Peyer's patch (tissue), 4 donors: Measurements from ENCODE around the gene RASA1. TPM values are rescaled to one million over a fixed set of nuclear protein-coding genes. Genes with fewer than 3 reads are reported as not detected.

Experiments
- DNase-seq, 3 donors: peaks; one replicate each; pipeline ENCODE4 v3.0.0-alpha.2; 2017 to 2019
- H3K27ac ChIP-seq, 4 donors: fragments of 200-600 bp; sonication (generic); one replicate each; pipeline ENCODE4 v1.5.1; 2016 to 2019
- H3K27me3 ChIP-seq, 2 donors: fragments of 200-600 bp; sonication (generic); one replicate each; pipeline ENCODE4 v1.5.1; 2019
- H3K36me3 ChIP-seq, 3 donors: fragments of 200-600 bp; sonication (generic); one replicate each; pipeline ENCODE4 v1.5.1; 2016 to 2019
- H3K4me1 ChIP-seq, 4 donors: fragments of 200-600 bp; sonication (generic); one replicate each; pipeline ENCODE4 v1.5.1; 2016 to 2019
- H3K4me3 ChIP-seq, 4 donors: fragments of 200-600 bp; sonication (generic); 1 replicate in 3 of 4; 2 replicates in 1 of 4; pipeline ENCODE4 v1.5.1; 2016 to 2019; ENCODE audit warnings: mild to moderate bottlenecking in 1 of 4
- H3K9me3 ChIP-seq, 4 donors: fragments of 200-600 bp; sonication (generic); one replicate each; pipeline ENCODE4 v1.5.1; 2016 to 2019; ENCODE audit warnings: mild to moderate bottlenecking in 1 of 4
- POLR2A ChIP-seq, 2 donors: fragments of 450-650 bp; IDR thresholded peaks; one replicate each; pipeline ENCODE4 v1.5.1; 2017; ENCODE audit warnings: antibody characterized with exemption in 2 of 2, mild to moderate bottlenecking in 2 of 2, moderate library complexity in 2 of 2
- total RNA-seq, 4 donors: library from RNA; depleted of rRNA; stranded (reverse); fragments of >200 nt; gene quantifications; one replicate each; pipeline ENCODE4 v1.1.0, GENCODE V29; 2016
- TF ChIP-seq, protein P1 (sequence below), 6 experiments: fragments of 450-650 bp in 4 of 6; fragments of 200-600 bp in 2 of 6; sonication (generic) in 1 of 6; IDR thresholded peaks; one replicate each; pipeline ENCODE4 v1.5.1; 2017 to 2019; ENCODE audit warnings: antibody characterized with exemption in 6 of 6, mild to moderate bottlenecking in 3 of 6, moderate library complexity in 1 of 6

RASA1 gene
- total RNA-seq, 4 donors from 2014 or later: 20.9 to 52.0 (median 23.5) TPM

DNA sequence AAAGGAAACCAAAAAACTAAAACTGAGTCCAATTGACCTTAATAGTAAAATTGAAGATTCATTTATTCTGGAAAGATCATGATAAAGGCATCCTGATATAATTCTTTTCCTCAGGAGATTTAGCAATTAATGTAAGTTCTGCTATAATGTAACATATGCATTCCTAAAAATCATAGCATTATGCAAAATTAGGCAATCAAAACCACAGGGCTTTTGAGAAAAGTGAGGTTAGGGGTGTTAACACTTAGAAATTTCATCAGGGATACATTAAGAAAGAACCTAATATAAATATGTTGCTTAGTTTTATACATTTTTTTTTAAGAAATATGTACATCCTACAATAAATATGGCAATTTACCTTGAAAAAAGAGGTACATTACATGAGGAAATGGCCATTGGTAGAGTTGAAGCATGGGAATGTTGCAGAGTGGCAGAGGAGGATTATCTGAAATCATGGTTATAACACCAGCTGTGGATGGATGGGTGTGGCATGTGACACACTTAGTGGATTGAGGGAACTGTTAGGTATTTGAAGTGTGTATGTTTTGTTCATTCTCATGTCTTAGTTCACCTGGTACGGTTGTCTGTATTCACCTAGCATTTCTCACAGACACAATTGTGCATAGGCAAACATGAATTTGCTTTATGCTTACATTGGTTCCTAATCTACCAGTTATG lies 94.0 kb downstream of the RASA1 start:
- TF ChIP-seq, protein P1, sequence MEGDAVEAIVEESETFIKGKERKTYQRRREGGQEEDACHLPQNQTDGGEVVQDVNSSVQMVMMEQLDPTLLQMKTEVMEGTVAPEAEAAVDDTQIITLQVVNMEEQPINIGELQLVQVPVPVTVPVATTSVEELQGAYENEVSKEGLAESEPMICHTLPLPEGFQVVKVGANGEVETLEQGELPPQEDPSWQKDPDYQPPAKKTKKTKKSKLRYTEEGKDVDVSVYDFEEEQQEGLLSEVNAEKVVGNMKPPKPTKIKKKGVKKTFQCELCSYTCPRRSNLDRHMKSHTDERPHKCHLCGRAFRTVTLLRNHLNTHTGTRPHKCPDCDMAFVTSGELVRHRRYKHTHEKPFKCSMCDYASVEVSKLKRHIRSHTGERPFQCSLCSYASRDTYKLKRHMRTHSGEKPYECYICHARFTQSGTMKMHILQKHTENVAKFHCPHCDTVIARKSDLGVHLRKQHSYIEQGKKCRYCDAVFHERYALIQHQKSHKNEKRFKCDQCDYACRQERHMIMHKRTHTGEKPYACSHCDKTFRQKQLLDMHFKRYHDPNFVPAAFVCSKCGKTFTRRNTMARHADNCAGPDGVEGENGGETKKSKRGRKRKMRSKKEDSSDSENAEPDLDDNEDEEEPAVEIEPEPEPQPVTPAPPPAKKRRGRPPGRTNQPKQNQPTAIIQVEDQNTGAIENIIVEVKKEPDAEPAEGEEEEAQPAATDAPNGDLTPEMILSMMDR (IDR thresholded peaks at IDR 0.05): no peak
- TF ChIP-seq POLR2A (IDR thresholded peaks at IDR 0.05): no peak
- Histone ChIP-seq H3K4me1 (no peaks in the 10 kb centered on the region), H3K9me3 (no peaks in the 10 kb centered on the region), H3K27me3 (no peaks in the 10 kb centered on the region), H3K4me3 (no peak overlapping the region), H3K27ac (no peak overlapping the region), H3K36me3 (peaks cover 0 to 29% (median 0%) of the 10 kb centered on the region in 3 donors)
- no peak for DNase-seq

DNA sequence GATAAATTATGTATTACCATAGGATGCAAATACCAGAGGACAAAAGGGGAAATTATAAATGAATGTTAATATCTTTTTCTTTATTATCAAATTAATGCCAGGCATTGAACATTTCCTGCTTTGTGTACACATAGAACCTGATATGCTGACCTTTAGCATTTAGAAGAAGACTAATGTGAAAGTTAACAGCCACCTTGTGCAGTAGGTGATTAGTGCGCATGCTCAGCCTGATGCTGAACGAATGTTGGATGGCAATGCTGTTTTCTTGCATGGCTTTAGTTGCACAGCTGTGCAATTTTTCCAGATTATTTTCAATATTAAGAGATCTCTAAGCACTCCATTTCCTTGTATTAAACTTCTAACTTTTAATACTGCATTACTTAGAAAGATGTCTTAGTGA lies 99.6 kb downstream of the RASA1 start:
- no peak for DNase-seq
- H3K9me3 ChIP-seq: no peaks in the 10 kb centered on the region
- no peak overlapping the region for H3K4me3 ChIP-seq
- no peak overlapping the region for H3K27ac ChIP-seq
- H3K27me3 ChIP-seq: no peaks in the 10 kb centered on the region
- no peaks in the 10 kb centered on the region for H3K4me1 ChIP-seq
- TF ChIP-seq POLR2A (IDR thresholded peaks at IDR 0.05): no peak
- TF ChIP-seq, protein P1 (IDR thresholded peaks at IDR 0.05): no peak
- peaks cover 0 to 46% (median 0%) of the 10 kb centered on the region in 3 donors for H3K36me3 ChIP-seq

DNA sequence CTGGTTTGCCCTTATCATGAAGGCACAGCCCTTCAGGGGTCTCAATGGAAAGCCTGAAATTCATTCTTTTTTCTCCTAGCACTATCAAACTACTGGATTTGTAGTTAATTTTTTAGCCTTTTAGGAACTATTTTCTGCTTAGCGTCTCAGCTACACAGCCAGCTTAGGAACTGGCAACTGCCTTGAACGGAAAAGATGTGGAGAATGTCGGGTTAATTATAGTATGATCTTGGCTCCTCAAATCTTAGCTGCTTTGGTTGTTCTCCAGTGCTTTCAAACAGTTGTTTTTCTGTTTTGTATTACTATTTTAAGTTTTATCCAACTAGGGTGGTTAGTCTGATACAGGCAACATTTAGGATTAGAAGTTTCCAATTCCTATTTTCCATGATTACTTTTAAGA lies 100.9 kb downstream of the RASA1 start:
- DNase-seq: no peak
- H3K27me3 ChIP-seq: no peaks in the 10 kb centered on the region
- no peaks in the 10 kb centered on the region for H3K4me1 ChIP-seq
- peaks cover 0 to 47% (median 0%) of the 10 kb centered on the region in 3 donors for H3K36me3 ChIP-seq
- no peaks in the 10 kb centered on the region for H3K9me3 ChIP-seq
- H3K27ac ChIP-seq: no peak overlapping the region
- no peak for TF ChIP-seq POLR2A (IDR thresholded peaks at IDR 0.05)
- TF ChIP-seq, protein P1 (IDR thresholded peaks at IDR 0.05): no peak
- H3K4me3 ChIP-seq: no peak overlapping the region

DNA sequence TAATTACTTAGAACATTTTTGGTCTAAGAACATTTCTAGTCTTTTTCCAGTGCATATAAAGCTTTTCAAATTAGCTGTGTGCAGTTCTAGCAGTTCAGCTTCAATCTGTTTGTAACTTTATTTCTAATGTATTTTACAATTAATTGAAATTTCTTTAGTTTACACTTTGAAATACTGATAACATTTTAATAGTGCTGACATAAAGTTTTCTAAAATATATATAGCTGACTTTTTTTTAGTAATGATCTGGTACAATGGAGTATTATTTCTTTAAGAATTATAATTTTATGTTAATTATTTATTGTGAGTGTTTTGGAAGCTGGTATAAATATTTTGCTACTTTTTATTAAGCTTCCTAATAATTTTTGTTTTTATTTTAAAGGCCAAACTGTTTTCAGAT lies 101.7 kb downstream of the RASA1 start:
- no peak for TF ChIP-seq POLR2A (IDR thresholded peaks at IDR 0.05)
- TF ChIP-seq, protein P1 (IDR thresholded peaks at IDR 0.05): no peak

DNA sequence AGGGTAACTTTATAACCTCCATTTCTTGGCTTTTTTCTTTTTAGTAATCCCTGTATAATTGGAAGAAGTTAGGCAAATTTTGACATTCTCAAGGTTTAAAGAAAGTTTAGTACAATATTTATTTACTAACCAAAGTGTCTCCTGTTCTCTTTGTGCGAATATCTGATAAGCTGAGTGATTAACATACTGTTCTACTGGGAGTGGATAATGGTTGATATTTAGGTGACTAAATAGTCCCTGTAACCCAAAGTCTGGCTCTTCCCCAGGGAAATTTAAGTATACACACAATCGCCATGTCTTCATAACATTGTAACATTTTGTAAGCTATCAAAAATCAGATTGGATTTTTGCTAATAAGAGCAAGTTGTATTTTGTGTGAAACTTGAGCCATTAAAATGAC lies 105.0 kb downstream of the RASA1 start:
- Histone ChIP-seq H3K9me3 (no peaks in the 10 kb centered on the region), H3K27ac (no peak overlapping the region), H3K36me3 (peaks cover 0 to 59% (median 0%) of the 10 kb centered on the region in 3 donors), H3K4me1 (no peaks in the 10 kb centered on the region), H3K27me3 (no peaks in the 10 kb centered on the region), H3K4me3 (no peak overlapping the region)
- no peak for TF ChIP-seq POLR2A (IDR thresholded peaks at IDR 0.05)
- TF ChIP-seq, protein P1 (IDR thresholded peaks at IDR 0.05): no peak
- DNase-seq: no peak

More for the DNA sequence above, 101.7 kb downstream of the RASA1 start:
- Histone ChIP-seq H3K36me3 (peaks cover 0 to 42% (median 0%) of the 10 kb centered on the region in 3 donors), H3K27ac (no peak overlapping the region), H3K4me1 (no peaks in the 10 kb centered on the region), H3K4me3 (no peak overlapping the region), H3K27me3 (no peaks in the 10 kb centered on the region), H3K9me3 (no peaks in the 10 kb centered on the region)
- no peak for DNase-seq
